NCI-H226 (cell line): ENCODE measurements around the gene ATP9A.
"Not testable (repeated sequence)": the region's sequence is repeated elsewhere in the genome, so short reads cannot be mapped to it uniquely, and the experiment has no call there.

Experiments used
- DNase-seq: peaks from one replicate; pipeline ENCODE4 v3.0.0-alpha.2; 2015

The ATP9A gene

DNA sequence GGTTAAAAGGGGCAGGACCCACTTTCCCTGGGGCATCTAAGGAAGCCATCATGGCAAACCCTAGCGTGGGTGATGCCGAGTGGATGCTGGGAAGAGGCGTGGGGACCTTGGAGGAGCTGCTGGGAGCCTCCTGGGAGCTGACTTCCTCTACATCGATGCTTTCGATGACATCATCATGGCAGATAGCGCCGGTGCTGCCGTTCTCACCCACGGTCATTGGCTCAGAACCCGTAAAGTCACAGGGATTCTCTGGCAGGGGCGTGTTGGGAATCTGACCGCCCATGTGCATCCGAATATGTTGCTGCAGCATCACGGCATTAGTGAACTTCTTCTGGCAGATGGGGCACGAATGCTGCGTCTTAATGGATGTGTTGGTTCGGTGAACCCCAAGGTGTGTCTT, 22.1 kb upstream of the ATP9A start:
- no peak for DNase-seq

DNA sequence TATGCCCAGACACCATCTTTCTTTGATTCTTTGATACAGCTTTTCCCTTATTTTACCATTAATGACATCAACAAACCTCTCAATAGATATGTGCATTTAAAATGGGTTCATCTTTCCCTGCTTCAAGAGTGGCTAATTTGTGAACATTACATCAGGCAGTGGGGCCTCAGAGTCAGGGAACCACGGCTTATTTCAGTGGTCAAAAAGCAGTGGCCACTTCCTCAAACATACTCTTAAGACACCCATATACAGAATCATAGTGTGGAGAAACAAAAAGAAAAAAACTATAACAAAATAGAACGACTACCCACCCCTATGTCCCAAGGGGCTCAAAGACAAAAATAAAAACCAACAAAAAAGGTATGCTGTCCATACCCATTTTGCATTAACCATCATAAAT, 21.2 kb upstream of the ATP9A start:
- DNase-seq, result no peak

DNA sequence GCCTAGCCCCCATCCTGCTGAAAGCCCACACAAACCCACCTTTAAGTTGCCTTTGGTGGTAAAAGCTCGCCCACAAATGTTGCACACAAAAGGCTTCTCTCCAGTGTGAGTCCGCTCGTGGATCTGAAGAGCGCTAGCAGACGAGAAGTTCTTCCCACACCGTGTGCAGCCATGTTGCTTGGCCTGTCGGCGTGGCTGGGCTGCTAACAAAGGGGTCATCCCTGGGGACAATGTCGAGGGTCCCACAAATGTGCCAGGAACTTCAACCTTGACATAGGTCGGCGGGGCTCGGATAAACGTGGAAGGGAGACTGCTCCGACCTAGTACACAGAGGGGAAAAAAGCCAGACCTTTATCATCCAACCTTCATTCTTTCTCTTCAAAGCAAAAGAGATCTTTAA, 20.6 kb upstream of the ATP9A start:
- DNase-seq, result no peak

DNA sequence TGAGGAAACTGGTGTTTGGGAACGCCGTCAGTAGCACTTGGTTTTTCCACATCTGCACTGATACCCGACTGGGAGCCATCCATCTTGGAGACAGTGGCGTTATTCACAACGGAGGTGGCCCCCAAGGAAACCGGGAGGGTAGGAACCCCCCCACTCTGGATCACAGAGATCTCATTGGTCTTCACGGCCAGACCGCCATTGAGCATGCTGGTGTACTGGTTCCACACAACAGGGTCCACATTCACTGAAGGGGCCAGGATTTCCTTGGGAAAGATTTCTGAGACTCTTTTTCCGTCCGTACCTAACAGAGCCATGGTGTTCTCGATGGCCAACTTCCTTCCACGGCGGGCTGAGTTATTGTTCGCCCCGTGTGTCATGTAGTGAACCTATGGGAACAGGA, 16.1 kb upstream of the ATP9A start:
- DNase-seq, result no peak

DNA sequence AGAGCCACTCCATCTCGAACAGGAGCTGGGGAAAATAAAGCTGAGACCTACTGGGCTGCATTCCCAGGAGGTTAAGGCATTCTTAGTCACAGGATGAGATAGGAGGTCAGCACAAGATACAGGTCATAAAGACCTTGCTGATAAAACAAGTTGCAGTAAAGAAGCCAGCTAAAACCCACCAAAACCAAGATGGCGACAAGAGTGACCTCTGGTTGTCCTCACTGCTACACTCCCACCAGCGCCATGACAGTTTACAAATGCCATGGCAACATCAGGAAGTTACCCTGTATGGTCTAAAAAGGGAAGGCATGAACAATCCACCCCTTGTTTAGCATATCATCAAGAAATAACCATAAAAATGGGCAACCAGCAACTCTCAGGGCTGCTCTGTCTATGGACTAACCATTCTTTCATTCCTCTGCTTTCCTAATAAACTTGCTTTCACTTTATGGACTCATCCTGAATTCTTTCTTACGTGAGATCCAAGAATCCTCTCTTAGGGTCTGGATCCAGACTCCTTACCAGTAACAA, 10.1 kb upstream of the ATP9A start:
- not testable (repeated sequence) for DNase-seq

DNA sequence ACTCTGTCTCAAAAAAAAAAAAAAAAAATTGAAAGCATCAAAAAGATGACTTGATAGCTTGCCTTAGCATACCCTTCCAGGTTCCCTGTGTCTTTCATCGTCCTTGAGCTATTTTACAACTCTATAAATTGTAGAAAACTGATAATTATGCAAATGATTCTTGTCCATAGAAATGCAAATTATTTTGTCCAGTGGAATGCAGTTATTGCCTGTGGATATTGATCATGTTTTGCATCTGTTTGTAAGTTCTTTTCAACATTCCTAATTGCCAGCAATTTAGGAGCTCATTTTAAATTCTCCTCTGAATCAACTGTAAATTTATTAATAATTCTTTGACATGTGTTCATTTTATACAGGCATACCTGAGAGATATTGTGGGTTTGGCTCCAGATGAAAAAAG, 7.1 kb upstream of the ATP9A start:
- no peak for DNase-seq

DNA sequence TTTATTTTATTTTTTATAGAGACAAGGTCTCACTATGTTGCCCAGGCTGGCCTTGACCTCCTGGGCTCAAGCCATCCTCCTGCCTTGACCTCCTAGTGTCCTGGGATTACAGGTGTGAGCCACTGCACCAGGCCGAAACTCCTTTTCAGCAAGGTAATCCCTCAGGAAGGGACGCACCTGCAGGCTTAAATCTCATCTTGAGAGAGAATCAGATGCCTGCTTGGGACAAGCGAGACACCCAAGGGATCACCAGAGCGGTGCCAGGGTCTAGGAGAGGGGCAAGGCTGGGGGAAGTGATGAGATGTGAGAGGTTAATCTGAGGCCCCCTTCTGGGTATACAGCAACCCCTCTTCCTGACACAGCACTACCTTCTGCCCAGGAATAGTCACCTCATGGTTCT, 4.0 kb upstream of the ATP9A start:
- DNase-seq, result no peak

DNA sequence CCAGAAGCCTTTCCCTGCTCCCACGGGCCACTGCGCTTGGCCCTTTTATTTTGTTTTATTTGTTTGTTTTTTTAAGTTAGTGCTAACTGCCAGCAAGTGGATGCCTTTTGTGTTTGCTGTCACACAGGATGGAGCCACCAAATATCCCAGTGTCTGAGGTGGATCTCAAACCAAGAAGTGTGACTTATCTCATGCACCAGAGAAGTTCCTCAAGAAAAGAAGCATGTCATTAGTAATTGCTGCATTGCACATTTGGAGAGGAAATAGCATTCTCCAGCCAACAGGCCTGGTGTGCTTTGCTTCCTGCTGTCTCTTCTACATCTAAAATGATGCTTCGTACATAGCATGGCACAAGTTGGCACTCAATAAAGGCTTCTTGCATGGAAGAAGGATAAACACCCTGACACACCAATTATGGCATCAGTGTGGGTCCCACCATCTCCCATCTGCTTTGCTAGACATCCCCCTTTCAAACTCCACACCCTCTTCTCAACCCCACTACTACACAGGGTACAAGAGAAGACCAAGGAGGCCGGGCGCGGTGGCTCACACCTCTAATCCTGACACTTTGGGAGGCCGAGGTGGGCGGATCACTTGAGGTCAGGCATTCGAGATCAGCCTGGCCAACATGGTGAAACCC, 1.9 kb upstream of the ATP9A start:
- DNase-seq, result no peak

DNA sequence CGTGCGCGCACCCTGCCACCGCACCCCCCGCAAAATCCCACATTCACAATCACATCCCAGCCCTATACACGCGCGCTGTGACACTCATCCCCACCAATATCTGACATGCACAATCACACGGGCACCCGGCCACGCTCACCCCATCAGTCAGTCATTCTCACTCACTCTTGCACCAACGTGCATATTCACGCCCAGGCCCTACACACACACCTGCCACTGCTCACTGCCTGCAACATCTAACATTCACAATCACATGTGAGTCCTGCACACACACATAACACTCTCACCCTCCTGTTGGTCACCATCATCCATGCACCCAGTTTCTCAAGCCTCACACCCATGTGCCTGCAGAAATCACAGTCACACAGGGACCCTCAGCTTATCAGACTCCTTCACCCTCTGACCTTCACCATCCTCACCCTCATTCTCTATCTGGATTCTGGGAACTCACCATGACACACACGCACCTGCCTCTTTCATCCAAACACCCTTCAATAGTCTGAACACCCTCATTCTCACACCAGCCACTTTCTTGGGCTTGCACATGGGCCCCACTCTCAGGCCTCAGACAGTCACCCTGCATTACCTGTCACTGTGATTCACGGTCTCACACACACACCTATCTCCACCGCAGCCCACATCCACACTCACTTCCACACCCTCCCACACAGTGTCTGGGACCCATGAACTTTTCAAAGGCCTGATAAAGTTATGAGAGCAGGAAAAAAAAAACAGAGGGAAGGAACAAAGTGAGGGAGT, 748 bp upstream of the ATP9A start:
- DNase-seq, result no peak

DNA sequence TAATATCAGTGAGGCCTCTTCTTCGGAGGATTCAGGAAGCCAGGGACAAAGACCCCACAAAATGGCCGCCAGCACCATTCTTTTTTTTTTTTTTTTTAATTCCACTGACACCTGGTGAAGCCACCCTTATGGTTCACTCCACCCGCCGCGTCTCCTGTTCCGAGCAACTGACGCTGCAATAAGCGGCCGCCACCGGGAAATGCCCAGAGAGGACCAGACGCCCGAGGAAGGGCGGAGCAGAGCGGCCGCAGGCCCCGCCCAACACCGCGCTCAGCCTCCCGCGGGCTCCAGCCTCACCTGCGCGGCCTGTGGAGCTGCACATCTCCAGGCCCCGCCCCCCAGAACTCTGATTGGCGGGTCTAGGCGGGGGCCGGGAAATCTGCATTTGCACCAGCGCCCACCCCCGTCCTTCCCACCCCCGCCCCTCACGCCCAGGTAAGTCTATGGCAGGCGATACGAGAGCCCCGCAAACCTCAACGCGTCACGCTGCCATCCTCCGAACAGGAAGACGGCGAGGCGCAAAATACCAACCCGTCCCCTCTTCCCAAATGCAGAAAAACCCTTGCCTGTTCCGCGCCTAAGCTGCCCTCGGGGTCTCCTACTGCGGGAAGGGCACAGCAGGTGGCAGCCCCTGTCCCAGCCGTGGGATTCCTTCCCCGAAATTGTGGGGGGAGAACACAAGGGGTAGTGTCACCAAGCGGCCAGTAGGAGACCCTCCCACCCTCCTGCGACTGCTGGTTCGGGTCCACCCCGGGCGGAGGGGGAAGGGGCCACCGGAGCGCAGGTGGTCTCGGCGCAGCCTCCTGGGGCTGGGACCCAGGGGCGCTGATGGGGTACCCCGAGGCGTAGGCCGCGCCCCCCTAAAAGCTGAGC, 960 bp downstream of the ATP9A start:
- peak; percentile 67 for DNase-seq

DNA sequence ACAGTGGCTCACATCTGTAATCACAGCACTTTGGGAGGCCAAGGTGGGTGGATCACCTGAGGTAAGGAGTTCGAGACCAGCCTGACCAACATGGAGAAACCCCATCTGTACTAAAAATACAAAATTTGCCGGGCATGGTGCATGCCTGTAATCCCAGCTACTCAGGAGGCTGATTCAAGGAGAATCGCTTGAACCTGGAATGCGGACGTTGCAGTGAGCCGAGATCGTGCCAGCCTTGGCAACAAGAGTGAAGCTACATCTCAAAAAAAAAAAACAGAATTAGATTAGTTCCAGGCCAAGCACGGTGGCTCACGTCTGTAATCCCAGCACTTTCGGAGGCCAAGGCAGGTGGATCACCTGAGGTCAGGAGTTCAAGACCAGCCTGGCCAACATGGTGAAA, 2.8 kb downstream of the ATP9A start:
- not testable (repeated sequence) for DNase-seq

DNA sequence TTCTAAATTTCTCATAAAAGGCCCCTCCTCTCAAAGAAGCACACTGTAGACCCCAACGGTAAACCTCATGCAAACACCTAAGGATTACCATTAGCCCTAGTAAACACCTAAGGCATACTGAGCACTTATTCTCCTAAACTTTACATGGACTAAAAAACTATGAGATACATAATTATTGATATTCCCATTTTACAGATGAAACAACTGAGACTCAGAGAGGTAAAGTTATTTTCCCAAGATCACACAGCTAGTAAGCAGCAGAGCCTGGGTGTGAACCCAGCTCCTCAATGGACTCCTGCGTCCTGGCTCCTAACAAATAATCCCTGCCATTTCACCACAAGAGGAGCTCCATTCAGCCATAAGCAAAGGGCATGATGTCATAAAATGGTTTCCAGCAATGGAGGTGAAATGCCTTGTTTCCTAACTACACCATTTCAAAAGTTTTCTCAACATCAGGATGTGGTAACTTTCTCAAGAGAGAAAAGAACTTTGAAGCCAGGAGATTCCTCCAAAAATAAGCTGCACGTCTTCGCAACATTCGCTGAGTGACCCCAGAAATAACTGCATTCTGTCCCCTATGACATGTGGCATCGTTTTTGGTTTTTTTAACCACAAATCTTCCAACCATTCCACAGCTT, 4.1 kb downstream of the ATP9A start:
- DNase-seq, result peak; percentile 17

DNA sequence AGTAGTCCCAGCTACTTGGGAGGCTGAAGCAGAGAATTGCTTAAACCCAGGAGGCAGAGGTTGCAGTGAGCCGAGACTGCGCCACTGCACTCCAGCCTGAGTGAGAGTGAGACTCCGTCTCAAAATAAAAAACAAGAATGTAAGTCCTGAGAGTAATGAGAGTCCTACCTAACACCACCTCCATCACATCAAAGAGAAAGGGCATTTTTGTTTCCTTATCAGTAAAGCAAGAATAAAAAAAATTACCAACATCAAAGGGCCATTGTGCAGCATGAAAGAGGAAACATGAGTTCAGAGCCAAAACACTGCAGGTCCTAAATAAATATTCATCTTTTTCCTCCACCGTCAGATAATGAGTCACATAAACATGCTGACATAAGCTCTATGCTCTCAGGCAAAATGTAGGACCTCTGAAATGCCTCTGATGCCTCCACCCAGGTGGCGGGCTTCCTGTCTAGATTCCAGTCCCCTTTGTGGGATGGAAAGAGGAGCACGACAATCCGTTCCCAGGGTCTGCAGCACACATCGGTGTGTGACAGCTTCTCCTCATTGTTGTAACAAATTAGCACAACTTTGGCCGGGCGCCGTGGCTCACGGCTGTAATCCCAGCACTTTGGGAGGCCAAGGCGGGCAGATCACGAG, 7.2 kb downstream of the ATP9A start:
- peak; percentile 40 for DNase-seq

DNA sequence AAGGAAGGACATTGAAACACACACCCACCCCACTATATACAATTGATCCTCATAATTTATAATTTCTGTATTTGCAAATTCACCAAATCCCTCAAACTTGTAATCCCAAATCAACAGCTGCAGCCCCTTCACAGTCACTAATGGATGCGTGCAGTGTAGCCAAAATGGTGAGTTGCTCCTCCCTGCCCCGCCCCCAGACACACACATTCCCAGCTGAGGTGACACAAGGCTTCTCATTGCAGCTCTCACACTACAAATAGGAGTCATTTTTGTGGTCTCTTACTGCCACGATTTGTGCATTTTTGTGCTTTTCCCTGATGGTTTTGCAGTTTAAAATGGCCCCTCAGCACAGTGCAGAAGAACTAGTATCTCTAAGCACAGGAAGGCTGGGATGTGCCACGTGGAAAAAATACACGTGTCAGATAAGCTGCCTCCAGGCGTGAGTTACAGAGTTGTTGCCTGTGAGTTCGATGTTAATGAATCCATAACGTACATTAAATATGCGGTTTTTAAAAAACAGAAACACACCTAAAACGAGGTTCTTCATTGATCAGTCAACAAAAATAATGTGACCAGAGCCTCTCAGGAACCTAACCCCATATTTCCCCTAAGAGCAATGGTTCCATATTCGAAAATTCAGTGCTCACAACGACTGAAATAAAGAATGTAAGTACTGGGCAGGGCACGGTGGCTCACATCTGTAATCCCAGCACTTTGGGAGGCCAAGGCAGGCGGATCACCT, 8.2 kb downstream of the ATP9A start:
- DNase-seq, result no peak

DNA sequence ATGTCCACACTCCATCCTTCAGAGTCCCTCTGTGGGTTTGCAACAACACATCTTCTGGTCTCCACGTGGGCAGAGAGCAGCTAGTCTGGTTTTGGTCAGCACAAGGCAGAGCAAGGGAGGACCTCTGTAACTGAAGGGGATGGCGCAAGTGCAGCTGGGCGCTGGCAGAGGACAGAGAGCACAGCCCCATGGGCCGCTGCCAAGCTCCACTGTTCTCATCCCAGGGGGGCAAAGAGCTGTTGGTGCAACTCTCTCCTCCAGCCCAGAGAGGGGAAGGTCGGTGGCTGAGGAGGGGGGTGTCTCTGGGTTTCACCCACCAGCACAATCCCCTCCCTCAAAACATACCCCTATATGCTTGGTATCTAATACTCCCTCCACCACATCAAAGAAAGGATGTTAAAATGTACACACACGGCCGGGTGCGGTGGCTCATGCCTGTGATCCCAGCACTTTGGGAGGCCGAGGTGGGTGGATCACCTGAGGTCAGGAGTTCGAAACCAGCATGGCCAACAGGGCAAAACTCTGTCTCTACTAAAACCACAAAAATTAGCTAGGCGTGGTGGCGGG, 9.1 kb downstream of the ATP9A start:
- DNase-seq, result no peak

DNA sequence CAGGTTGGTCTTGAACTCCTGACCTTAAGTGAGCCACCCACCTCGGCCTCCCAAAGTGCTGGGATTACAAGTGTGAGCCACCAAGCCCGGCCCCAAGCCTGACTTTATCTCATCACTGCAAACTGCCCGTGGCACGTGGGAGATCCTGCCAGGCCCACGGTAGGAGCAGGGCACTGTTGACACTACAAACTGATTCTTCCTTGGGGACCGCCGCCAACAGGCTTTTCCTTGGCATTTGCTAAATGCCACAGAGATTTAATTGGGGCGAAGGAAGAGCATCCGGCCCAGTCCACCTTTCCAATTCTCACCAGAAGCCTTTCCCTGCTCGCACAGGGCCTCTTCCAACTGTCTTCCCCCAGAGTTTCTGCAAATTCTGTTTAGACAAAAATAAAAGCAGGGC, 11.0 kb downstream of the ATP9A start:
- DNase-seq, result no peak

DNA sequence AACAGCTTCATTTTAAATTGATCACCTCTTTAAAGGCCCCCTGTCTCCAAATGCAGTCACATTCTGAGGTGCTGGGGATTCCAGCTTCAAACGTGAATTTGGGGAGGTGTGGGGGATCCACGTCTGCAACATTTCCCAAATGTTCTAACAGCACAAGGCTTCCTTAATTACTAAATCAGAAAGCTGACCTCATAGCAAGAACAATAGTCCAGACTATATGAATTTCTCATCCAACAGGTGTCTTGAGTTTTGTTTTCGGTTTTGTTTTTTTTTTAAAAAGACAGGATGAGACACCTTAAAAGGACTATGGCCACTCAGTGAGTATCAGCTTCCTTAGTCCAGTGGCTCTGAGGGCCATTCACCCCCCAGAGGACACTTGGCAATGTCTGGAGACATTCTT, 11.5 kb downstream of the ATP9A start:
- no peak for DNase-seq

DNA sequence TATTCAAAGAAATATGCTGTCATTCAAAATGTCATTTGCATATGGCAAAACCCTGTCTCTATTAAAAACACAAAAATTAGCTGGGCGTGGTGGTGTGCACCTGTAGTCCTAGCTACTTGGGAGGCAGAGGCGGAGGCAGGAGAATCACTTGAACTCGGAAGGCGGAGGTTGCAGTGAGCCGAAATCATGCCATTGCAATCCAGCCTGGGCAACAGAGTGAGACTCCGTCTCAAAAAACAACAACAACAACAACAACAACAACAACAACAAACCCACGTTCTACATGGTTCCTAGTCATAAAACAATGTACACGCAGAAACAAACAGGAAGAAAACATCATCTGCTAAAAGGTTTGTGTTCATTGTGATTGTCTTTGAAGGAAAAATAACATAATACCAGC, 15.0 kb downstream of the ATP9A start:
- DNase-seq, result not testable (repeated sequence)

DNA sequence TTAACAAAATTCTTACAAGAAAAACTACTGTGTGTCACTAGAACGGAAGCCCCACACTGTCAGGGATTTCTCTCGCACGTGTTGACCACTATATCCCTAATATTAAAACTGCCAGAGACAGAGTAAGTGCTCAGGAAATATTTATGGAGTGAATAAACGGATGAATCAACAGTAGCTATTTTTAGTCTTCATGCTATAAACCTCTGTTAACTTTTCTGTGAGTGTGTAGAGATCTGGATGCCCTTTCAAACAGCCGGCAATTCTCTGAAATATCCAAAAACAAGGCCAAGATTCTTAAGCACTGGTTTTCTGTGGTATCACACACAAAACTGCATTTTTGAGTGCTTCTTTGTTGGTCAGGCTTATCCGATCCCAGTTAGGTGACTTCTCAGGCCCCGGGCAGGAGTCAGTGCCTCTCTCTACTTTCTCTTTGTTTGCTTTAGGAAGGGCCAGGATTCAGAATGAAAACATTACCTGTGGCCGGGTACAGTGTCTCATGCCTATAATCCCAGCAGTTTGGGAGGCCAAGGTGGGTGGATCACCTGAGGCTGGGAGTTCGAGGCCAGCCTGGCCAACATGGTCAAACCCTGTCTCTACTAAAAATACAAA, 15.7 kb downstream of the ATP9A start:
- DNase-seq, result peak; percentile 51

DNA sequence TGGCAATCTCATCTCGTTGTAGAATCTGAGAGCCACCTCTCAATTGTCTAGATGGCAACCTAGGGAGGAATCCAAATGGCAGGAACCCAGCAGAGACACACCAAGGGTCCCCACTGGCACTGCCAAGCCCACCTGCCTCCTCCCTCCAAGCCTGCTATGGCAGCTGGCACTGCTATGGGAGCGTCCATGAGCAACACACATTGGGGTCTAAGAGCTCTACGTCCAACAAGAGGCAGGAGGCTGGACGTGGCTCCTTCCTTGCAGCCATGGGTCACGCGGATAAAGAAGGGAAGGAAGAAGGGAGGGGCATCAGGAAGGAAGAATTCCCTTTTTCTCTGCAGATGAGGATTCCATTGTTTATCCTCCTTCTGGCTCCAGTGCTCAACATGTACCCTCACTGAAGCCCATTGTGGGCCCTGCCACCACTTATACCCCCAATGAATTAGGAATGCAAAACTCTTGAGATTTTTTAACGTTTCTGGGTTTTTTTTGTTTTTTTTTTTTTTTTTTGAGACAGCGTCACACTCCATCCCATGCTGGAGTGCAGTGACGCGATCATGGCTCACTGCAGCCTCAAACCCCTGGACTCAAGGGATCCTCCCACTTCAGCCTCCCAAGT, 17.3 kb downstream of the ATP9A start:
- DNase-seq, result no peak
